ENCODE measurements around the gene IP6K3.

DNA sequence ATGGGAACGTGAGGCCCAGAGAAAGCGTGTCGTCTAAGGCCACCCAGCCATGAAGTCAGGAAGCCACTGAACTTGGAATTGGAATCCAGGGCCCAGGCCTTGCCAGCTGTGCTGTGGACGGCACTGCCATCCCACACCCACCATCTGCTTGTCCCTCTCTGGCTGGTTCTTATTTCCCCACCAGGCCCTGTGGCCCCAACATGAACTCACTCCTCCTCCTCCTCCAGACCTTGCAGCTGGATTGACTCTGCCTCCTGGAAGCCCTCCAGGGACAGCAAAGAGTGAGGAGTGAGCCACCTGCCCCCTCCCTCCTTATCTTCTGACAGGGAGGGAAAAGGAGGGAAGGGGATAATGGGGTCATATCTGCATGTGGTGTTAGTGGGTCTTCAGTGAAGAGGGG lies 16.0 kb upstream of the IP6K3 start:
- TF ChIP-seq, protein P1, sequence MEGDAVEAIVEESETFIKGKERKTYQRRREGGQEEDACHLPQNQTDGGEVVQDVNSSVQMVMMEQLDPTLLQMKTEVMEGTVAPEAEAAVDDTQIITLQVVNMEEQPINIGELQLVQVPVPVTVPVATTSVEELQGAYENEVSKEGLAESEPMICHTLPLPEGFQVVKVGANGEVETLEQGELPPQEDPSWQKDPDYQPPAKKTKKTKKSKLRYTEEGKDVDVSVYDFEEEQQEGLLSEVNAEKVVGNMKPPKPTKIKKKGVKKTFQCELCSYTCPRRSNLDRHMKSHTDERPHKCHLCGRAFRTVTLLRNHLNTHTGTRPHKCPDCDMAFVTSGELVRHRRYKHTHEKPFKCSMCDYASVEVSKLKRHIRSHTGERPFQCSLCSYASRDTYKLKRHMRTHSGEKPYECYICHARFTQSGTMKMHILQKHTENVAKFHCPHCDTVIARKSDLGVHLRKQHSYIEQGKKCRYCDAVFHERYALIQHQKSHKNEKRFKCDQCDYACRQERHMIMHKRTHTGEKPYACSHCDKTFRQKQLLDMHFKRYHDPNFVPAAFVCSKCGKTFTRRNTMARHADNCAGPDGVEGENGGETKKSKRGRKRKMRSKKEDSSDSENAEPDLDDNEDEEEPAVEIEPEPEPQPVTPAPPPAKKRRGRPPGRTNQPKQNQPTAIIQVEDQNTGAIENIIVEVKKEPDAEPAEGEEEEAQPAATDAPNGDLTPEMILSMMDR (IDR thresholded peaks at IDR 0.05; ENCODE audit: low read depth, low read length): no peak
- TF ChIP-seq EZH2phosphoT487 (IDR thresholded peaks at IDR 0.05; ENCODE audit: low read depth): no peak

Data from OCI-LY3 (cell line).